K562 (cell line): ENCODE data around the gene MYH9. TPM values are rescaled to one million over a fixed set of nuclear protein-coding genes. Genes with fewer than 3 reads are reported as not detected.

ENCODE experiments used
- ATAC-seq: fragments of 200-7000 bp; cut with Tn5 transposase; 3 replicates; pipeline ENCODE4 v1.9.1; 2020; ENCODE audit warnings: moderate library complexity
- BruUV-seq: library from RNA; stranded (reverse); fragments of 400-500 nt; replicated peaks from 2 replicates; lab custom pipeline; 2021; lab: Mats Ljungman, UMichigan
- CTCF ChIA-PET: fragments of 300-600 bp; formaldehyde crosslinking; extraction: SDS; loops from one replicate; lab custom pipeline; 2021; ENCODE audit warnings: low intra/inter-chr PET ratio; lab: Yijun Ruan, JAX
- POLR2A ChIA-PET: fragments of 300-600, 350-650 bp; sonication (Branson Sonifier 250); formaldehyde crosslinking; extraction: SDS; loops from one replicate; lab custom pipeline; 2021; ENCODE audit warnings: antibody characterized with exemption, inconsistent platforms; lab: Yijun Ruan, JAX
- DNase-seq, 4 experiments: peaks; one replicate each; pipeline versions ENCODE4 v3.0.0 to v3.0.0-alpha.2; 2011 to 2018; ENCODE audit warnings: low spot score in 3 of 4, mixed read lengths in 3 of 4; ENCODE audit errors: extremely low read depth in 1 of 4
- FAIRE-seq: peaks from 2 replicates; lab custom pipeline; 2011; peaks lifted over from hg19 to GRCh38; lab: Jason Lieb, UNC
- H2AFZ ChIP-seq: 2 replicates; pipeline ENCODE4 v1.6.0; 2011; ENCODE audit warnings: low read depth, low read length, control low read depth, inconsistent platforms
- H3K27ac ChIP-seq: fragments of 200-600 bp; 3 replicates; pipeline ENCODE4 v1.8.0; 2011; ENCODE audit warnings: low read depth, mild to moderate bottlenecking, control low read depth, inconsistent platforms, low read length, moderate library complexity, mixed read lengths; ENCODE audit errors: extremely low read depth
- H3K27me3 ChIP-seq, 2 experiments: fragments of 300-600 bp in 1 of 2; 2 replicates in 1 of 2; 3 replicates in 1 of 2; pipeline versions ENCODE4 v1.6.0 to v1.8.0; 2011; ENCODE audit warnings: inconsistent platforms in 2 of 2, low read length in 2 of 2, mild to moderate bottlenecking in 1 of 2, mixed read lengths in 1 of 2, moderate library complexity in 1 of 2; ENCODE audit not compliant: control insufficient read depth in 2 of 2, insufficient read depth in 2 of 2
- H3K36me3 ChIP-seq: fragments of 300-600 bp; 3 replicates; pipeline ENCODE4 v1.8.0; 2011; ENCODE audit warnings: mild to moderate bottlenecking, low read length, inconsistent platforms; ENCODE audit not compliant: control insufficient read depth, insufficient read depth
- H3K4me1 ChIP-seq, 2 experiments: fragments of 200-600 bp in 1 of 2; replicated peaks in 1 of 2; 2 replicates in 1 of 2; 3 replicates in 1 of 2; pipeline versions ENCODE4 v1.5.1 to v1.8.0; 2011; ENCODE audit warnings: inconsistent platforms in 2 of 2, low read length in 2 of 2, mild to moderate bottlenecking in 1 of 2, mixed read lengths in 1 of 2, moderate library complexity in 1 of 2; ENCODE audit not compliant: control insufficient read depth in 2 of 2, insufficient read depth in 2 of 2
- H3K4me2 ChIP-seq: 2 replicates; pipeline ENCODE4 v1.6.1; 2011; ENCODE audit warnings: low read length, control low read depth, inconsistent platforms, mixed read lengths; ENCODE audit not compliant: insufficient read depth
- H3K4me3 ChIP-seq: fragments of 200-600 bp; sonication (generic), shearing (Covaris generic); 2 replicates; pipeline ENCODE4 v1.5.1; 2016; ENCODE audit warnings: control low read depth, inconsistent platforms
- H3K79me2 ChIP-seq: fragments of 200-600 bp; 3 replicates; pipeline ENCODE4 v1.8.0; 2011; ENCODE audit warnings: low read length, inconsistent platforms; ENCODE audit not compliant: control insufficient read depth, insufficient read depth
- H3K9ac ChIP-seq, 2 experiments: 2 replicates each; pipeline versions ENCODE4 v1.6.0 to v1.6.1; 2011; ENCODE audit warnings: low read depth in 2 of 2, low read length in 2 of 2, control low read depth in 1 of 2, inconsistent platforms in 1 of 2, mild to moderate bottlenecking in 1 of 2, mixed read lengths in 1 of 2; ENCODE audit not compliant: insufficient read depth in 1 of 2
- H3K9me1 ChIP-seq: one replicate; pipeline ENCODE4 v1.6.0; 2011; ENCODE audit warnings: inconsistent platforms, mild to moderate bottlenecking, low read length, moderate library complexity; ENCODE audit not compliant: control insufficient read depth, insufficient read depth
- H3K9me3 ChIP-seq: replicated peaks from 2 replicates; pipeline ENCODE4 v1.5.1; 2011; ENCODE audit warnings: low read depth, low read length, inconsistent platforms; ENCODE audit not compliant: control insufficient read depth, insufficient read depth
- H4K20me1 ChIP-seq: replicated peaks from 2 replicates; pipeline ENCODE4 v1.6.1; 2011; ENCODE audit warnings: low read length, inconsistent platforms, mixed read lengths; ENCODE audit not compliant: control insufficient read depth, insufficient read depth
- HSF4 ChIP-seq: fragments of 250-450 bp; sonication (Bioruptor Pico); IDR thresholded peaks from 2 replicates; pipeline ENCODE4 v2.1.2; 2022; ENCODE audit warnings: mild to moderate bottlenecking, moderate library complexity, borderline replicate concordance
- MTF1 ChIP-seq: fragments of 250-450 bp; sonication (Bioruptor Pico); IDR thresholded peaks from 2 replicates; pipeline ENCODE4 v1.9.0; 2021; ENCODE audit warnings: moderate library complexity, mild to moderate bottlenecking, inconsistent platforms, borderline replicate concordance
- TCF15 ChIP-seq: fragments of 250-450 bp; sonication (Bioruptor Pico); IDR thresholded peaks from 2 replicates; pipeline ENCODE4 v1.8.0; 2022; ENCODE audit warnings: moderate library complexity, mild to moderate bottlenecking, inconsistent platforms
- WGBS: fragments of 100-300 bp; shearing (Covaris generic); methylation state at CpG from one replicate; pipeline ENCODE4 v1.1.6; 2016; ENCODE audit warnings: low coverage, mixed read lengths; ENCODE audit not compliant: insufficient coverage; ENCODE audit errors: missing lambda C conversion rate; 5-methylcytosine and 5-hydroxymethylcytosine counted together
- in situ Hi-C: fragments of 300-500 bp; cut with MboI; formaldehyde crosslinking; loops from 4 replicates; pipeline ENCODE4 v1.15.0; 2018; ENCODE audit warnings: inconsistent platforms, mixed read lengths
- intact Hi-C: fragments of 100-400 bp; cut with micrococcal nuclease; formaldehyde crosslinking; loops from 2 replicates; pipeline ENCODE4 v1.14.2; 2022
- polyA plus RNA-seq, 8 experiments: library from polyadenylated mRNA; depleted of rRNA in 4 of 8; stranded (reverse) in 5 of 8; unstranded in 3 of 8; fragments of >200 nt; fragmentation: Nextera tagmentation in 2 of 8; fragmentation: Illumina TruSeq in 1 of 8; extraction: Ambion mirVana in 2 of 8; extraction: Trizol in 1 of 8; gene quantifications; 2 replicates each; pipeline versions ENCODE4 v1.2.1 to v1.2.3, GENCODE V29; 2011 to 2014; ENCODE audit warnings: inconsistent platforms in 1 of 8, missing spikeins in 1 of 8
- total RNA-seq, 7 experiments: library from RNA; depleted of rRNA in 6 of 7; stranded (reverse); fragments of >200 nt in 6 of 7; fragmentation: Illumina TruSeq in 2 of 7; extraction: Trizol in 2 of 7; gene quantifications; 2 replicates each; pipeline versions ENCODE4 v1.2.1 to v1.2.3, GENCODE V29; 2011 to 2021; ENCODE audit warnings: low replicate concordance in 1 of 7
- TF ChIP-seq, protein P1 (sequence below): fragments of 450-650 bp; IDR thresholded peaks from 2 replicates; pipeline ENCODE4 v1.6.1; 2018; ENCODE audit not compliant: partially characterized antibody
- TF ChIP-seq, protein P2 (sequence below): sonication (generic); formaldehyde crosslinking; IDR thresholded peaks from 2 replicates; pipeline ENCODE4 v1.4.0; 2020; ENCODE audit warnings: mild to moderate bottlenecking, missing genetic modification reagents
- TF ChIP-seq, protein P3 (sequence below): fragments of 200-400 bp; formaldehyde crosslinking; IDR thresholded peaks from 2 replicates; pipeline ENCODE4 v1.6.1; 2017; ENCODE audit warnings: mild to moderate bottlenecking, low read depth, low read length, moderate library complexity

Gene MYH9
- total and polyA plus RNA-seq, 9 of the 15 experiments (the other 6 are each of a cell fraction or from before 2014, with no cell fraction given), result 0.71 to 111 (median 24.6) TPM

GRCh38 chr22:36282328-36282831 lies 105.4 kb downstream of the MYH9 start:
- Histone ChIP-seq H3K4me2 (no peak overlapping the region), H3K36me3 (peaks cover 55% of the 10 kb centered on the region; the same call in 2 of the 3 replicates), H3K9ac (no peak overlapping the region), H3K4me3 (no peak overlapping the region), H4K20me1 (peaks cover 6% of the 10 kb centered on the region; the same call in 1 of the 2 replicates), H3K27ac (no peak overlapping the region), H2AFZ (no peak overlapping the region), H3K79me2 (no peaks in the 10 kb centered on the region), H3K4me1 (peaks cover 2 to 11% of the 10 kb centered on the region in 2 experiments; a peak in 3 of 5 replicates), H3K9me3 (no peaks in the 10 kb centered on the region), H3K9me1 (no peaks in the 10 kb centered on the region), H3K27me3 (no peaks in the 10 kb centered on the region)
- no peak for FAIRE-seq
- BruUV-seq, result no TSS peak
- ChIA-PET POLR2A (no interaction called here), CTCF (interaction anchor here (0.5 kb wide), 1 partner anchor 855 kb away, joined by 4 read pairs; no protein-coding TSS in a partner anchor)
- in situ Hi-C loops, result no loop called here
- DNase-seq, result no peak
- ATAC-seq, result no peak
- 94% methylated on average over 9 of the region's 24 CpGs for WGBS
- intact Hi-C loops, result no loop called here
- TF ChIP-seq MTF1 (CRISPR knock-in tag), result no peak
- TF ChIP-seq HSF4 (CRISPR knock-in tag), result no peak
- TF ChIP-seq, protein P1, sequence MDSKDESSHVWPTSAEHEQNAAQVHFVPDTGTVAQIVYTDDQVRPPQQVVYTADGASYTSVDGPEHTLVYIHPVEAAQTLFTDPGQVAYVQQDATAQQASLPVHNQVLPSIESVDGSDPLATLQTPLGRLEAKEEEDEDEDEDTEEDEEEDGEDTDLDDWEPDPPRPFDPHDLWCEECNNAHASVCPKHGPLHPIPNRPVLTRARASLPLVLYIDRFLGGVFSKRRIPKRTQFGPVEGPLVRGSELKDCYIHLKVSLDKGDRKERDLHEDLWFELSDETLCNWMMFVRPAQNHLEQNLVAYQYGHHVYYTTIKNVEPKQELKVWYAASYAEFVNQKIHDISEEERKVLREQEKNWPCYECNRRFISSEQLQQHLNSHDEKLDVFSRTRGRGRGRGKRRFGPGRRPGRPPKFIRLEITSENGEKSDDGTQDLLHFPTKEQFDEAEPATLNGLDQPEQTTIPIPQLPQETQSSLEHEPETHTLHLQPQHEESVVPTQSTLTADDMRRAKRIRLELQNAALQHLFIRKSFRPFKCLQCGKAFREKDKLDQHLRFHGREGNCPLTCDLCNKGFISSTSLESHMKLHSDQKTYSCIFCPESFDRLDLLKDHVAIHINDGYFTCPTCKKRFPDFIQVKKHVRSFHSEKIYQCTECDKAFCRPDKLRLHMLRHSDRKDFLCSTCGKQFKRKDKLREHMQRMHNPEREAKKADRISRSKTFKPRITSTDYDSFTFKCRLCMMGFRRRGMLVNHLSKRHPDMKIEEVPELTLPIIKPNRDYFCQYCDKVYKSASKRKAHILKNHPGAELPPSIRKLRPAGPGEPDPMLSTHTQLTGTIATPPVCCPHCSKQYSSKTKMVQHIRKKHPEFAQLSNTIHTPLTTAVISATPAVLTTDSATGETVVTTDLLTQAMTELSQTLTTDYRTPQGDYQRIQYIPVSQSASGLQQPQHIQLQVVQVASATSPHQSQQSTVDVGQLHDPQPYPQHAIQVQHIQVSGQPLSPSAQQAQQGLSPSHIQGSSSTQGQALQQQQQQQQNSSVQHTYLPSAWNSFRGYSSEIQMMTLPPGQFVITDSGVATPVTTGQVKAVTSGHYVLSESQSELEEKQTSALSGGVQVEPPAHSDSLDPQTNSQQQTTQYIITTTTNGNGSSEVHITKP, result no peak
- TF ChIP-seq, protein P2, sequence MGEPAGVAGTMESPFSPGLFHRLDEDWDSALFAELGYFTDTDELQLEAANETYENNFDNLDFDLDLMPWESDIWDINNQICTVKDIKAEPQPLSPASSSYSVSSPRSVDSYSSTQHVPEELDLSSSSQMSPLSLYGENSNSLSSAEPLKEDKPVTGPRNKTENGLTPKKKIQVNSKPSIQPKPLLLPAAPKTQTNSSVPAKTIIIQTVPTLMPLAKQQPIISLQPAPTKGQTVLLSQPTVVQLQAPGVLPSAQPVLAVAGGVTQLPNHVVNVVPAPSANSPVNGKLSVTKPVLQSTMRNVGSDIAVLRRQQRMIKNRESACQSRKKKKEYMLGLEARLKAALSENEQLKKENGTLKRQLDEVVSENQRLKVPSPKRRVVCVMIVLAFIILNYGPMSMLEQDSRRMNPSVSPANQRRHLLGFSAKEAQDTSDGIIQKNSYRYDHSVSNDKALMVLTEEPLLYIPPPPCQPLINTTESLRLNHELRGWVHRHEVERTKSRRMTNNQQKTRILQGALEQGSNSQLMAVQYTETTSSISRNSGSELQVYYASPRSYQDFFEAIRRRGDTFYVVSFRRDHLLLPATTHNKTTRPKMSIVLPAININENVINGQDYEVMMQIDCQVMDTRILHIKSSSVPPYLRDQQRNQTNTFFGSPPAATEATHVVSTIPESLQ, result no peak
- TF ChIP-seq, protein P3, sequence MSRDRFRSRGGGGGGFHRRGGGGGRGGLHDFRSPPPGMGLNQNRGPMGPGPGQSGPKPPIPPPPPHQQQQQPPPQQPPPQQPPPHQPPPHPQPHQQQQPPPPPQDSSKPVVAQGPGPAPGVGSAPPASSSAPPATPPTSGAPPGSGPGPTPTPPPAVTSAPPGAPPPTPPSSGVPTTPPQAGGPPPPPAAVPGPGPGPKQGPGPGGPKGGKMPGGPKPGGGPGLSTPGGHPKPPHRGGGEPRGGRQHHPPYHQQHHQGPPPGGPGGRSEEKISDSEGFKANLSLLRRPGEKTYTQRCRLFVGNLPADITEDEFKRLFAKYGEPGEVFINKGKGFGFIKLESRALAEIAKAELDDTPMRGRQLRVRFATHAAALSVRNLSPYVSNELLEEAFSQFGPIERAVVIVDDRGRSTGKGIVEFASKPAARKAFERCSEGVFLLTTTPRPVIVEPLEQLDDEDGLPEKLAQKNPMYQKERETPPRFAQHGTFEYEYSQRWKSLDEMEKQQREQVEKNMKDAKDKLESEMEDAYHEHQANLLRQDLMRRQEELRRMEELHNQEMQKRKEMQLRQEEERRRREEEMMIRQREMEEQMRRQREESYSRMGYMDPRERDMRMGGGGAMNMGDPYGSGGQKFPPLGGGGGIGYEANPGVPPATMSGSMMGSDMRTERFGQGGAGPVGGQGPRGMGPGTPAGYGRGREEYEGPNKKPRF, result no peak
- TF ChIP-seq TCF15 (CRISPR knock-in tag), result no peak
